Right atrium auricular region (tissue), 2 donors: ENCODE measurements around the gene RS1. TPM values are rescaled to one million over a fixed set of nuclear protein-coding genes. Genes with fewer than 3 reads are reported as not detected.

Experiments
- DNase-seq: peaks from one replicate; pipeline ENCODE4 v3.0.0-alpha.2; 2019; ENCODE audit warnings: low spot score
- H3K27ac ChIP-seq, 2 donors: fragments of 200-600 bp; sonication (generic); 1 replicate in 1 of 2; 2 replicates in 1 of 2; pipeline ENCODE4 v1.5.1; 2016 to 2019
- H3K27me3 ChIP-seq, 2 donors: fragments of 200-600 bp; sonication (generic); one replicate each; pipeline versions ENCODE4 v1.5.1 to v1.6.0; 2017 to 2019
- H3K36me3 ChIP-seq: fragments of 200-600 bp; sonication (generic); one replicate; pipeline ENCODE4 v1.5.1; 2016
- H3K4me1 ChIP-seq, 2 donors: fragments of 200-600 bp; sonication (generic); one replicate each; pipeline versions ENCODE4 v1.5.1 to v1.6.0; 2017 to 2019
- H3K4me3 ChIP-seq, 2 donors: fragments of 200-600 bp; sonication (generic); 1 replicate in 1 of 2; 2 replicates in 1 of 2; pipeline ENCODE4 v1.5.1; 2017 to 2019; ENCODE audit warnings: mild to moderate bottlenecking in 1 of 2, moderate library complexity in 1 of 2
- H3K9me3 ChIP-seq, 2 donors: fragments of 200-600 bp; sonication (generic); one replicate each; pipeline ENCODE4 v1.5.1; 2019
- total RNA-seq, 2 donors: library from RNA; depleted of rRNA; stranded (reverse); fragments of >200 nt; gene quantifications; one replicate each; pipeline ENCODE4 v1.1.0, GENCODE V29; 2016
- TF ChIP-seq, protein P1 (sequence below), 2 donors: fragments of 200-600 bp; sonication (generic); IDR thresholded peaks; one replicate each; pipeline ENCODE4 v1.5.1; 2019; ENCODE audit warnings: antibody characterized with exemption in 2 of 2

Gene RS1
- total RNA-seq, 2 donors from 2014 or later: not detected

DNA sequence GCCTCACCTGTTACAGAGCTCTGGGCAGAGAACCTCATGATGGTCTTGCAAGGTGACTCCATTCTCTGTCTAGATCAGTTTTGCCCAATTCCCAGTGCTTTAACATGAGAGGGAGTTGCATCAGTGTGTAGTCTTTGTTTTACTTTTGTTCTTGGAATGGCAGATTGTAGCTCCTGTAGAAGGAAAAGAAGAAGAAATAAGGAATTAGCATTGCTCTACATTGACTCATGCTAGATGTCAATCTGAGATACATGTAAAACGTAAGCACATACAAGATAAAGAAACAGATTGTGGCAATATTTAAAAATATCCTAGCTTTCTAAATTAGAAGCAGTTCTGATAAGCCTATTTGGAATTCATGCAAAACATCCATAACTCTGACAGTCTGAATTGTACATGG lies 19.5 kb upstream of the RS1 start:
- Histone ChIP-seq H3K36me3 (no peaks in the 10 kb centered on the region), H3K27ac (no peak overlapping the region), H3K27me3 (no peaks in the 10 kb centered on the region), H3K9me3 (no peaks in the 10 kb centered on the region), H3K4me1 (no peaks in the 10 kb centered on the region), H3K4me3 (no peak overlapping the region)
- DNase-seq: no peak
- TF ChIP-seq, protein P1, sequence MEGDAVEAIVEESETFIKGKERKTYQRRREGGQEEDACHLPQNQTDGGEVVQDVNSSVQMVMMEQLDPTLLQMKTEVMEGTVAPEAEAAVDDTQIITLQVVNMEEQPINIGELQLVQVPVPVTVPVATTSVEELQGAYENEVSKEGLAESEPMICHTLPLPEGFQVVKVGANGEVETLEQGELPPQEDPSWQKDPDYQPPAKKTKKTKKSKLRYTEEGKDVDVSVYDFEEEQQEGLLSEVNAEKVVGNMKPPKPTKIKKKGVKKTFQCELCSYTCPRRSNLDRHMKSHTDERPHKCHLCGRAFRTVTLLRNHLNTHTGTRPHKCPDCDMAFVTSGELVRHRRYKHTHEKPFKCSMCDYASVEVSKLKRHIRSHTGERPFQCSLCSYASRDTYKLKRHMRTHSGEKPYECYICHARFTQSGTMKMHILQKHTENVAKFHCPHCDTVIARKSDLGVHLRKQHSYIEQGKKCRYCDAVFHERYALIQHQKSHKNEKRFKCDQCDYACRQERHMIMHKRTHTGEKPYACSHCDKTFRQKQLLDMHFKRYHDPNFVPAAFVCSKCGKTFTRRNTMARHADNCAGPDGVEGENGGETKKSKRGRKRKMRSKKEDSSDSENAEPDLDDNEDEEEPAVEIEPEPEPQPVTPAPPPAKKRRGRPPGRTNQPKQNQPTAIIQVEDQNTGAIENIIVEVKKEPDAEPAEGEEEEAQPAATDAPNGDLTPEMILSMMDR (IDR thresholded peaks at IDR 0.05): no peak

DNA sequence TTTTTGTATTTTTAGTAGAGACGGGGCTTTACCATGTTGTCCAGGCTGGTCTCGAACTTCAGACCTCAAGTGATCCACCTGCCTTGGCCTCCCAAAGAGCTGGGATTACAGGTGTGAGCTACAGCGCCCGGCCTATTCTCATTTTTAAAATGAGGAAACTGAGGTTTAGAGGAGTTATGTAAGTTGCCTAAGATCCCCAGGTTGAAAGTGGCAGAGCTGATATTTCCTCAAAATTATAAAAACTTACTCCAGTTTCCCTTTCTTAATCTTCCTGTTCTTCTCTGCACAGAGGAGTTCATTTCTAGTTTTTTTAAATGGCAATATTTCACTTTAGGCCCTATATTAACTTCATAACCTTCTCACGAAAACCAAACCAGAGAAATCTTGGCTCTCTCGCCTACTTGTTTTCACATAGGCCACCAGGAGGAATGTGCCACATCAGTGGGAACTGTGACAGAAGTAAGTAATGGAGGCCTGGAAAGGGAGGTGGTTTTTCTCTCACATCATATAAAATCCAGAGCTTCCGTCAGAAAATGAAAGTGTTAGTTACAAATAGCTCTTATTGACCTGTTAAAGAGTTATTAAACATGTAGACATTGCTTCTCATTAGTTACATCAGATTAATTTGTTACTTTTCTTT lies 16.1 kb upstream of the RS1 start:
- DNase-seq: no peak
- Histone ChIP-seq H3K36me3 (no peaks in the 10 kb centered on the region), H3K27me3 (no peaks in the 10 kb centered on the region), H3K27ac (no peak overlapping the region), H3K4me1 (no peaks in the 10 kb centered on the region), H3K9me3 (no peaks in the 10 kb centered on the region), H3K4me3 (no peak overlapping the region)
- TF ChIP-seq, protein P1 (IDR thresholded peaks at IDR 0.05): no peak

DNA sequence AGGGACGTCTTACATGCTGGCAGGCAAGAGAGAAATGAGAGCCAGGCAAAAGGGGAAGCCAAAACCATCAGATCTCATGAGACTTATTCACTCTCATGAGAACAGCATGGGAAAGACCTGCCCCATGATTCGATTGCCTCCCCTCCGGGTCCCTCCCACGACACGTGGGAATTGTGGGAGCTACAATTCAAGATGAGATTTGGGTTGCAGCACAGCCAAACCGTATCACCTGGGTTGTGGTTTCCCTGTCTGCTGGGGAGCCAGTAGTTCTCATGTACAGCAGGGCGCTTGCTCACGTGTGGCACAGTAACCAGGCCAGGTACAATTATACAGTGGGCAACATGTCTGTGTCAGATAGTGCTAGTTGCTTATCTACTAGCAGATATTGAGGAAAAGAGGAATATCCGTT lies 11.1 kb upstream of the RS1 start:
- no peak overlapping the region for H3K27ac ChIP-seq
- no peaks in the 10 kb centered on the region for H3K4me1 ChIP-seq
- H3K9me3 ChIP-seq: no peaks in the 10 kb centered on the region
- H3K27me3 ChIP-seq: no peaks in the 10 kb centered on the region
- no peaks in the 10 kb centered on the region for H3K36me3 ChIP-seq
- no peak for DNase-seq
- TF ChIP-seq, protein P1 (IDR thresholded peaks at IDR 0.05): no peak
- H3K4me3 ChIP-seq: no peak overlapping the region

DNA sequence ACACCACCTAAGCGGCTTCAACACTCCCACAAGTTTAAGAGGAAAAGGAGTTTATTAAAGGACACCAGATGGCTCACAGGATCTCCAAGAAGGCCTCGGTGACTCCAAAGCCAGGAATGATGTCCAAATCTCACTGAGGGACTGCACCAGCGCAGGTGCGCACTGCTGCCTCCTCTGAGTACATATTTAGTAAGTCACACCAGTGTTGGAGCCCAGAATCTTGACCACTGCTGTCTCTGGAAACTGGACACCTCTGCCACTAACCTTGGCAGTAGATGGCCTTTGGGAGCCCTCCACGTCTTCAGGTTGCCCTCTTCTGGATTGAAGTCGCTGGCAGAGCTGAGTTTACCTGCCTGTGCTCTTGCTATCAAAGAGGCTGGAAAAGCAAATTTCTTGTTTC lies 10.1 kb upstream of the RS1 start:
- no peak overlapping the region for H3K27ac ChIP-seq
- H3K4me1 ChIP-seq: no peaks in the 10 kb centered on the region
- TF ChIP-seq, protein P1 (IDR thresholded peaks at IDR 0.05): no peak
- DNase-seq: no peak
- no peaks in the 10 kb centered on the region for H3K27me3 ChIP-seq
- no peaks in the 10 kb centered on the region for H3K36me3 ChIP-seq
- no peak overlapping the region for H3K4me3 ChIP-seq
- no peaks in the 10 kb centered on the region for H3K9me3 ChIP-seq

DNA sequence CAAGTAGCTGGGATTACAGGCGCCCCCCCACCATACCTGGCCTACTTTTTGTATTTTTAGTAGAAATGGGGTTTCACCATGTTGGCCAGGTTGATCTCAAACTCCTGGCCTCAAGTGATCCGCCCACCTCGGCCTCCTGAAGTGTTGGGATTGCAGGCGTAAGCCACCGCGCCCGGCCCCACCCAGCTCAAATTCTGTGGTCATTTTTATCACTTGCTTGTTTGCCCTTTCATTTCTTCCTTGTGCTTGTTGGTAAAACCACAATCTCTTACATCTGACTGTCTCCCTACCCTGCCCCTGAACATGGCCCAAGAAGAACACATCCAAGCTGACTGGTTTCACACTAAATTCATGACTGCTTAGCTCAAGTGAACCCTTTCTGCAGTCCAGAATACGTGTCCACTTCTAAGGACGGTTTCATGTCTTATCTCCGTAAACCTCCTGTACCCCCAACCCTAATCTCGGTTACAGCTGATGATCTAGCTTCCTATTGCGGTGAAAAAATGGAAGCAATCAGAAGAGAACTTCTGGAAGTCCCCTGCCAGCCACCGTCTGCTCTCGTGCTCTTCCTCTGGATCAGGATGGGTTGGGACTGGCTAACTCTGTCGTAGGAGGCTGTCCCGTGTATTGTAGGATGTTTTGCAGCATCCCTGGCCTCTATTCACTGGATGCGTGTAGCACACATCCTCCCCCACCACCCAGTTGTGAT lies 5.4 kb upstream of the RS1 start:
- TF ChIP-seq, protein P1 (IDR thresholded peaks at IDR 0.05): no peak
- H3K4me3 ChIP-seq: no peak overlapping the region
- no peaks in the 10 kb centered on the region for H3K9me3 ChIP-seq
- DNase-seq: no peak
- H3K27ac ChIP-seq: no peak overlapping the region
- no peaks in the 10 kb centered on the region for H3K27me3 ChIP-seq
- H3K36me3 ChIP-seq: no peaks in the 10 kb centered on the region
- no peaks in the 10 kb centered on the region for H3K4me1 ChIP-seq
